Neural progenitor cell (in vitro differentiated cells): ENCODE data around the gene CXCL12. TPM values are rescaled to one million over a fixed set of nuclear protein-coding genes. Genes with fewer than 3 reads are reported as not detected.

Experiments used
- DNase-seq: peaks from one replicate; pipeline ENCODE4 v3.0.0-alpha.2; 2016; ENCODE audit warnings: low spot score
- H2AFZ ChIP-seq: fragments of 200-600 bp; sonication (generic); replicated peaks from 2 replicates; pipeline ENCODE4 v1.6.1; 2016; ENCODE audit warnings: antibody characterized with exemption
- H3F3A ChIP-seq: fragments of 200-600 bp; sonication (generic); 2 replicates; pipeline ENCODE4 v1.6.1; 2016; ENCODE audit warnings: antibody characterized with exemption, low read depth
- H3K27ac ChIP-seq: fragments of 200-600 bp; sonication (generic); 2 replicates; pipeline ENCODE4 v1.5.1; 2016; ENCODE audit warnings: mild to moderate bottlenecking
- H3K27me3 ChIP-seq: fragments of 200-600 bp; sonication (generic); 2 replicates; pipeline ENCODE4 v1.6.1; 2016; ENCODE audit warnings: mild to moderate bottlenecking, moderate library complexity
- H3K36me3 ChIP-seq: fragments of 200-600 bp; sonication (generic); 2 replicates; pipeline ENCODE4 v1.5.1; 2016
- H3K4me1 ChIP-seq: fragments of 200-600 bp; sonication (generic); 2 replicates; pipeline ENCODE4 v1.6.1; 2016; ENCODE audit warnings: mixed run types
- H3K4me2 ChIP-seq: fragments of 200-600 bp; sonication (generic); 2 replicates; pipeline ENCODE4 v1.6.1; 2016
- H3K4me3 ChIP-seq: fragments of 200-600 bp; sonication (generic); 2 replicates; pipeline ENCODE4 v1.5.1; 2016
- H3K79me2 ChIP-seq: fragments of 200-600 bp; sonication (generic); 2 replicates; pipeline ENCODE4 v1.6.1; 2016; ENCODE audit warnings: low read depth
- H3K9ac ChIP-seq: fragments of 200-600 bp; sonication (generic); 2 replicates; pipeline ENCODE4 v1.6.1; 2016
- H3K9me3 ChIP-seq: fragments of 200-600 bp; sonication (generic); 2 replicates; pipeline ENCODE4 v1.5.1; 2016; ENCODE audit warnings: low read depth
- H4K20me1 ChIP-seq: fragments of 200-600 bp; sonication (generic); 2 replicates; pipeline ENCODE4 v1.6.1; 2016; ENCODE audit warnings: low read depth
- H3K27ac Mint-ChIP-seq: 3 replicates; pipeline ENCODE4 v1.8.0; 2021; ENCODE audit warnings: mixed read lengths
- H3K27me3 Mint-ChIP-seq: 2 replicates; pipeline ENCODE4 v1.8.0; 2022; ENCODE audit warnings: low read depth, mild to moderate bottlenecking, inconsistent platforms, moderate library complexity, mixed read lengths; ENCODE audit not compliant: insufficient read depth
- H3K36me3 Mint-ChIP-seq: 3 replicates; pipeline ENCODE4 v1.8.0; 2021; ENCODE audit warnings: mixed read lengths
- H3K4me1 Mint-ChIP-seq: 3 replicates; pipeline ENCODE4 v1.8.0; 2021; ENCODE audit warnings: mixed read lengths
- H3K4me3 Mint-ChIP-seq: 3 replicates; pipeline ENCODE4 v1.8.0; 2021; ENCODE audit warnings: mild to moderate bottlenecking, moderate library complexity, mixed read lengths
- H3K9me3 Mint-ChIP-seq: 3 replicates; pipeline ENCODE4 v1.8.0; 2020; ENCODE audit warnings: mixed read lengths
- EZH2 ChIP-seq: fragments of 200-600 bp; sonication (generic); IDR thresholded peaks from 2 replicates; pipeline ENCODE4 v1.6.1; 2017; ENCODE audit warnings: antibody characterized with exemption, mild to moderate bottlenecking, moderate library complexity
- EZH2phosphoT487 ChIP-seq: fragments of 200-600 bp; sonication (generic); IDR thresholded peaks from 2 replicates; pipeline ENCODE4 v1.6.1; 2017; ENCODE audit warnings: antibody characterized with exemption
- total RNA-seq: library from RNA; depleted of rRNA; stranded (reverse); fragments of >200 nt; gene quantifications from 2 replicates; pipeline ENCODE4 v1.2.3, GENCODE V29; 2015; ENCODE audit warnings: low replicate concordance
- TF ChIP-seq, protein P1 (sequence below): fragments of 200-600 bp; sonication (generic); IDR thresholded peaks from 2 replicates; pipeline ENCODE4 v1.5.1; 2017; ENCODE audit warnings: antibody characterized with exemption, mild to moderate bottlenecking

The CXCL12 gene
- total RNA-seq, 1 donor from 2014 or later: 0.09 TPM

DNA sequence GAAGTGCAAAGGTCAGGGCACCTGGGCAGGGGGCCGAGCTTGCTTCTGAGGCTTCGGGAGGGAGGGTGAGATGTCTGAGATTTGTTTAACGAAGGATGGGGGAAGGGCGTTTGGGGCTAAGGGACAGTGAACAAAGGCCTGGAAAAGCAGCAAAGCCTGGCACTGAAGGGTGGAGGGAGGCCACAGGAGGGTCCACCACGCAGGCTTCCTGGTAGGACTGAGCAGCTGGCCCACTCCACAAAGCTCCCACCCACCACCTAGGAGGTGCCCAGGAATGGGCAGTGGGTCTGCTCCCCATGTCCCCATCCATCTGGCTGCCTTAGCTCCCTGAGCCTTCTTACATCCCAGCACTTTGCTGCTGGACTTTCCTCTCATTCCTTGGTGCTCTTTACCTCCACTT is 39.4 kb upstream of the CXCL12 start:
- Mint-ChIP-seq H3K27me3 (peaks cover 12% of the 10 kb centered on the region), H3K27ac (peak overlapping the region; percentile 63)
- no peaks in the 10 kb centered on the region for H3K79me2 ChIP-seq

GRCh38 chr10:44422570-44423101 is 37.7 kb upstream of the CXCL12 start:
- H4K20me1 ChIP-seq: no peaks in the 10 kb centered on the region
- TF ChIP-seq EZH2: no peak
- no peak for TF ChIP-seq EZH2phosphoT487
- TF ChIP-seq, protein P1, sequence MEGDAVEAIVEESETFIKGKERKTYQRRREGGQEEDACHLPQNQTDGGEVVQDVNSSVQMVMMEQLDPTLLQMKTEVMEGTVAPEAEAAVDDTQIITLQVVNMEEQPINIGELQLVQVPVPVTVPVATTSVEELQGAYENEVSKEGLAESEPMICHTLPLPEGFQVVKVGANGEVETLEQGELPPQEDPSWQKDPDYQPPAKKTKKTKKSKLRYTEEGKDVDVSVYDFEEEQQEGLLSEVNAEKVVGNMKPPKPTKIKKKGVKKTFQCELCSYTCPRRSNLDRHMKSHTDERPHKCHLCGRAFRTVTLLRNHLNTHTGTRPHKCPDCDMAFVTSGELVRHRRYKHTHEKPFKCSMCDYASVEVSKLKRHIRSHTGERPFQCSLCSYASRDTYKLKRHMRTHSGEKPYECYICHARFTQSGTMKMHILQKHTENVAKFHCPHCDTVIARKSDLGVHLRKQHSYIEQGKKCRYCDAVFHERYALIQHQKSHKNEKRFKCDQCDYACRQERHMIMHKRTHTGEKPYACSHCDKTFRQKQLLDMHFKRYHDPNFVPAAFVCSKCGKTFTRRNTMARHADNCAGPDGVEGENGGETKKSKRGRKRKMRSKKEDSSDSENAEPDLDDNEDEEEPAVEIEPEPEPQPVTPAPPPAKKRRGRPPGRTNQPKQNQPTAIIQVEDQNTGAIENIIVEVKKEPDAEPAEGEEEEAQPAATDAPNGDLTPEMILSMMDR: no peak
- no peaks in the 10 kb centered on the region for H3K4me1 ChIP-seq
- Mint-ChIP-seq H3K27ac (no peak overlapping the region), H3K36me3 (no peaks in the 10 kb centered on the region), H3K4me3 (no peak overlapping the region), H3K27me3 (peaks cover 12% of the 10 kb centered on the region), H3K9me3 (peaks cover 4% of the 10 kb centered on the region), H3K4me1 (no peaks in the 10 kb centered on the region)
- no peak for DNase-seq
- H3K9ac ChIP-seq: no peak overlapping the region
- no peak overlapping the region for H3K4me3 ChIP-seq
- no peaks in the 10 kb centered on the region for H3K9me3 ChIP-seq
- no peak overlapping the region for H3K4me2 ChIP-seq
- H3K36me3 ChIP-seq: no peaks in the 10 kb centered on the region
- H3K27ac ChIP-seq: no peak overlapping the region
- H3F3A ChIP-seq: no peaks in the 10 kb centered on the region
- H3K79me2 ChIP-seq: no peaks in the 10 kb centered on the region
- no peaks in the 10 kb centered on the region for H3K27me3 ChIP-seq
- H2AFZ ChIP-seq: no peak overlapping the region

More for the DNA sequence above, 39.4 kb upstream of the CXCL12 start:
- Histone ChIP-seq H3K9ac (no peak overlapping the region), H3F3A (no peaks in the 10 kb centered on the region), H2AFZ (peak overlapping the region; percentile 26), H3K36me3 (no peaks in the 10 kb centered on the region), H3K27ac (no peak overlapping the region), H4K20me1 (no peaks in the 10 kb centered on the region), H3K9me3 (no peaks in the 10 kb centered on the region), H3K27me3 (no peaks in the 10 kb centered on the region), H3K4me2 (no peak overlapping the region), H3K4me1 (no peaks in the 10 kb centered on the region), H3K4me3 (no peak overlapping the region)
- Mint-ChIP-seq H3K4me1 (no peaks in the 10 kb centered on the region), H3K4me3 (no peak overlapping the region), H3K36me3 (no peaks in the 10 kb centered on the region), H3K9me3 (peaks cover 4% of the 10 kb centered on the region)
- no peak for TF ChIP-seq EZH2
- no peak for TF ChIP-seq EZH2phosphoT487
- TF ChIP-seq, protein P1: no peak
- DNase-seq: no peak

GRCh38 chr10:44422153-44422552 is 37.3 kb upstream of the CXCL12 start:
- Mint-ChIP-seq H3K27ac (no peak overlapping the region), H3K9me3 (peaks cover 4% of the 10 kb centered on the region), H3K36me3 (no peaks in the 10 kb centered on the region), H3K27me3 (peaks cover 14% of the 10 kb centered on the region), H3K4me1 (no peaks in the 10 kb centered on the region), H3K4me3 (no peak overlapping the region)
- DNase-seq: no peak
- no peaks in the 10 kb centered on the region for H3K4me1 ChIP-seq
- no peaks in the 10 kb centered on the region for H3K9me3 ChIP-seq
- H4K20me1 ChIP-seq: no peaks in the 10 kb centered on the region
- TF ChIP-seq EZH2phosphoT487 (no peak), EZH2 (no peak)
- TF ChIP-seq, protein P1: no peak
- H3K4me2 ChIP-seq: no peak overlapping the region
- no peaks in the 10 kb centered on the region for H3F3A ChIP-seq
- H2AFZ ChIP-seq: no peak overlapping the region
- no peak overlapping the region for H3K4me3 ChIP-seq
- H3K36me3 ChIP-seq: no peaks in the 10 kb centered on the region
- H3K27me3 ChIP-seq: no peaks in the 10 kb centered on the region
- H3K9ac ChIP-seq: no peak overlapping the region
- H3K79me2 ChIP-seq: no peaks in the 10 kb centered on the region
- H3K27ac ChIP-seq: no peak overlapping the region
